Ramos (cell line): Measurements from ENCODE around the gene SAP30.

Source experiments
- in situ Hi-C: fragments of 300-500 bp; cut with MboI; formaldehyde crosslinking; loops from one replicate; pipeline ENCODE4 v1.14.3; 2022; ENCODE audit warnings: low sequenced_read_pairs; ENCODE audit not compliant: unreplicated experiment

Gene SAP30

GRCh38 chr4:173370477-173371291 lies at the start of gene SAP30:
Gene SAP30, plus strand, starts transcription at chr4:173370954. Its CDS starts 229 bp downstream, at chr4:173371183.
- in situ Hi-C loops, result no loop called here

GRCh38 chr4:173325007-173325736 lies 45.6 kb upstream of the SAP30 start:
- in situ Hi-C loops, result no loop called here

- in situ Hi-C loops, result no loop called here
Measured at GRCh38 chr4:173328236-173328901, 42.4 kb upstream of the SAP30 start.

GRCh38 chr4:173330590-173330989 lies 40.2 kb upstream of the SAP30 start:
- in situ Hi-C loops, result no loop called here

- in situ Hi-C loops, result no loop called here
Measured at GRCh38 chr4:173332021-173332487, 38.7 kb upstream of the SAP30 start.

GRCh38 chr4:173332963-173333657 lies 37.6 kb upstream of the SAP30 start:
- in situ Hi-C loops, result no loop called here

- in situ Hi-C loops, result no loop called here
Measured at GRCh38 chr4:173333658-173334084, 37.1 kb upstream of the SAP30 start.

- in situ Hi-C loops, result no loop called here
Measured at GRCh38 chr4:173334085-173334890, 36.5 kb upstream of the SAP30 start, which contains the start of gene HMGB2. Gene HMGB2, minus strand, starts transcription at chr4:173334358. Its CDS starts 709 bp downstream, at chr4:173333649.

- in situ Hi-C loops, result no loop called here
Measured at GRCh38 chr4:173334891-173335752, 35.6 kb upstream of the SAP30 start.

GRCh38 chr4:173337463-173337862 lies 33.3 kb upstream of the SAP30 start:
- in situ Hi-C loops, result no loop called here

GRCh38 chr4:173343832-173344397 lies 26.8 kb upstream of the SAP30 start:
- in situ Hi-C loops, result no loop called here

GRCh38 chr4:173345648-173346047 lies 25.1 kb upstream of the SAP30 start:
- in situ Hi-C loops, result no loop called here

GRCh38 chr4:173346074-173346473 lies 24.7 kb upstream of the SAP30 start:
- in situ Hi-C loops, result no loop called here

- in situ Hi-C loops, result no loop called here
Measured at GRCh38 chr4:173347467-173347866, 23.3 kb upstream of the SAP30 start.

GRCh38 chr4:173357939-173358338 lies 12.8 kb upstream of the SAP30 start:
- in situ Hi-C loops, result no loop called here

- in situ Hi-C loops, result no loop called here
Measured at GRCh38 chr4:173360587-173361221, 10.1 kb upstream of the SAP30 start.

- in situ Hi-C loops, result no loop called here
Measured at GRCh38 chr4:173362666-173363065, 8.1 kb upstream of the SAP30 start.
